Heart right ventricle (tissue), 16 donors: ENCODE data around the gene PPP2R2B. TPM values are rescaled to one million over a fixed set of nuclear protein-coding genes. Genes with fewer than 3 reads are reported as not detected.

Experiments
- ATAC-seq, 8 donors: fragments of 200-7000 bp; cut with Tn5 transposase; one replicate each; pipeline ENCODE4 v1.9.1; 2020; ENCODE audit warnings: mild to moderate bottlenecking in 8 of 8, moderate library complexity in 8 of 8, moderate number of reproducible peaks in 1 of 8
- DNase-seq, 2 donors: peaks; one replicate each; pipeline ENCODE4 v3.0.0-alpha.2; 2020
- H3K27ac ChIP-seq, 10 donors: fragments of 200-600 bp; sonication (generic) in 2 of 10; one replicate each; pipeline versions ENCODE4 v1.5.0 to v1.8.0; 2020 to 2022; ENCODE audit warnings: mild to moderate bottlenecking in 3 of 10
- H3K27me3 ChIP-seq, 7 donors: fragments of 200-600 bp; one replicate each; pipeline ENCODE4 v1.8.0; 2021 to 2022; ENCODE audit warnings: mild to moderate bottlenecking in 2 of 7
- H3K36me3 ChIP-seq, 9 donors: fragments of 200-600 bp; sonication (generic) in 1 of 9; one replicate each; pipeline versions ENCODE4 v1.5.0 to v1.8.0; 2020 to 2022; ENCODE audit warnings: mild to moderate bottlenecking in 2 of 9
- H3K4me1 ChIP-seq, 9 donors: fragments of 200-600 bp; sonication (generic) in 1 of 9; one replicate each; pipeline versions ENCODE4 v1.5.0 to v1.8.0; 2020 to 2022; ENCODE audit warnings: mild to moderate bottlenecking in 4 of 9
- H3K4me3 ChIP-seq, 10 donors: fragments of 200-600 bp; sonication (generic) in 2 of 10; one replicate each; pipeline versions ENCODE4 v1.5.0 to v1.8.0; 2020 to 2022; ENCODE audit warnings: mild to moderate bottlenecking in 7 of 10, moderate library complexity in 2 of 10
- H3K9me3 ChIP-seq, 11 donors: fragments of 200-600 bp in 10 of 11; sonication (generic) in 2 of 11; one replicate each; pipeline versions ENCODE4 v1.5.0 to v1.8.0; 2013 to 2022; ENCODE audit warnings: mild to moderate bottlenecking in 2 of 11, control low read depth in 1 of 11, moderate library complexity in 1 of 11
- WGBS, 2 donors: extraction: QIAGEN DNeasy Blood & Tissue Kit; methylation state at CpG; one replicate each; pipeline ENCODE4 v1.1.7; 2013; ENCODE audit warnings: inconsistent platforms in 1 of 2; 5-methylcytosine and 5-hydroxymethylcytosine counted together
- intact Hi-C, 10 donors: fragments of 100-400 bp; cut with DNase I; formaldehyde crosslinking; loops; one replicate each; pipeline versions ENCODE4 v1.11.1 to v1.14.2; 2022
- polyA plus RNA-seq, 2 donors: library from polyadenylated mRNA; stranded (reverse); fragments of 200-250 nt; gene quantifications; one replicate each; pipeline ENCODE4 v1.2.3, GENCODE V29; 2013
- total RNA-seq, 10 donors: library from RNA; stranded (reverse); fragmentation: NEBNext Ultra II Directional in 3 of 10; extraction: Animal tissue kit (Norgen Biotek cat#: 25700) in 3 of 10; gene quantifications; one replicate each; pipeline versions ENCODE4 v1.2.1 to v1.2.4, GENCODE V29; 2021 to 2023
- TF ChIP-seq, protein P1 (sequence below), 9 donors: fragments of 200-600 bp; sonication (generic) in 2 of 9; IDR thresholded peaks; one replicate each; pipeline versions ENCODE4 v1.5.0 to v1.8.0; 2021 to 2022; ENCODE audit warnings: antibody characterized with exemption in 9 of 9, mild to moderate bottlenecking in 5 of 9, moderate library complexity in 1 of 9
- donor health status: Arrhythmogenic right ventricular cardiomyopathy.
- donor health status: ischemic (EF 13 %, LVEDD 7.1; RV severe dilation, severe dysfunction).
- donor health status: healthy with polysubstance abuse.
- donor health status: DM: no; HTN: yes; CAD: no.
- donor health status: DM: no; HTN: no; CAD: no.
- donor health status: ischemic (EF 25% LVEDD 6.9; RV normal size, moderate dysfunction).
- donor health status: ischemic (EF 25% LVEDD 5.7; RV mildly dilated, moderate dysfunction).
- donor health status: healthy.
- donor health status: DM: yes; HTN: yes; CAD: no.
- donor health status: Ischemic cardiomyopathy.
- donor health status: ischemic (EF 35%, LVEDD 5.7; RV mildly dilated, moderate dysfunction).
- donor health status: nonischemic (EF 11% LVEDD 7.7; RV severe dilation, severe dysfunction).
- donor health status: DM: yes; HTN: yes; CAD: no.
- donor health status: PGD.
- donor health status: ischemic (EF 29% LVEDD 5.4; RV normal size, mild dysfunction).
- donor health status: nonischemic (EF 23%, LVEDD 6.1; RV moderate dilation, normal function).

The PPP2R2B gene
- total and polyA plus RNA-seq, 12 donors = 0.05 to 1.8 (median 0.57) TPM; not detected in 2

DNA sequence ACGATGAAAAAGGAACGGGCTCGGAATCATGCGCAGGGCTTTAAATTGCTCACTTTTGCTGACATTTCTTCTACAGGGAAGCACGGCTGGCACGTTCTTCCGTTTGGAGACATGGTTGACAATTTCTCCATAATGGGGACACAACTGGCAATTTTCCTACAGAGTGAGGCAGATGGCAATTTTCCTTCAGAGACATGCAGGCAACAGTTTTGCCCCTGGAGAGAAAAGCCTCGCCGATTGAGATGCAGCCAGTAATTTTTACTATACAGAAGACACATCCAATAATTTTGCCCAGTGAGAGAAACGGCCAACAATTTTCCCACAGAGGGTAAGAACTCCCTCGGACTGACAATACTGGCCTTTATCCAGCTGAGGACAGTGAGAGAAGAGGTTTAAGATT is 271.7 kb downstream of the PPP2R2B start:
- DNase-seq (no peak), ATAC-seq (no peak)
- 78 to 80% methylated on average over 11 of the region's 11 CpGs for WGBS, 2 donors
- peaks cover 0 to 20% (median 0%) of the 10 kb centered on the region in 7 donors for H3K27me3 ChIP-seq
- no peak overlapping the region for H3K4me3 ChIP-seq
- no peaks in the 10 kb centered on the region for H3K9me3 ChIP-seq
- H3K36me3 ChIP-seq = no peaks in the 10 kb centered on the region
- no peak overlapping the region for H3K27ac ChIP-seq
- TF ChIP-seq, protein P1, sequence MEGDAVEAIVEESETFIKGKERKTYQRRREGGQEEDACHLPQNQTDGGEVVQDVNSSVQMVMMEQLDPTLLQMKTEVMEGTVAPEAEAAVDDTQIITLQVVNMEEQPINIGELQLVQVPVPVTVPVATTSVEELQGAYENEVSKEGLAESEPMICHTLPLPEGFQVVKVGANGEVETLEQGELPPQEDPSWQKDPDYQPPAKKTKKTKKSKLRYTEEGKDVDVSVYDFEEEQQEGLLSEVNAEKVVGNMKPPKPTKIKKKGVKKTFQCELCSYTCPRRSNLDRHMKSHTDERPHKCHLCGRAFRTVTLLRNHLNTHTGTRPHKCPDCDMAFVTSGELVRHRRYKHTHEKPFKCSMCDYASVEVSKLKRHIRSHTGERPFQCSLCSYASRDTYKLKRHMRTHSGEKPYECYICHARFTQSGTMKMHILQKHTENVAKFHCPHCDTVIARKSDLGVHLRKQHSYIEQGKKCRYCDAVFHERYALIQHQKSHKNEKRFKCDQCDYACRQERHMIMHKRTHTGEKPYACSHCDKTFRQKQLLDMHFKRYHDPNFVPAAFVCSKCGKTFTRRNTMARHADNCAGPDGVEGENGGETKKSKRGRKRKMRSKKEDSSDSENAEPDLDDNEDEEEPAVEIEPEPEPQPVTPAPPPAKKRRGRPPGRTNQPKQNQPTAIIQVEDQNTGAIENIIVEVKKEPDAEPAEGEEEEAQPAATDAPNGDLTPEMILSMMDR (IDR thresholded peaks at IDR 0.05) = no peak
- H3K4me1 ChIP-seq = no peaks in the 10 kb centered on the region
- intact Hi-C loops = no loop called here

DNA sequence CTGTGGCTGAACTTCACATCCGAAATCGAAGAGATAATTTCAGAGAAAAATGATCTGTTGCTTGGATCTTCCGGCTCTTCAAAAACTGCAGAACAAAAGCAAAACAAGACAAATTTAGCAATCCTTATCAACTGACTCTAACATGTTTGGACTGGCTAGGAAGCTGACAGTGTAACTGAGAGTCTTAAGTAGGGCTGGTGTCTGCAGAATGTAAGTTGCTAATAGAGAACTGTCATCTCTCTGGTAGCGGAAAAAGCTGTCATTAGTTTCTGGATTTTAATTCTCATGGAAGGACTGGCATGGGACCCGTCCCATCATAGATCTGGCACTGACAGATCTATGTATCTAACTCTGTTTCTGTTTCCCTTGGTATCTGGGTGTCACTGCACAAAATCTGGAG is 278.2 kb downstream of the PPP2R2B start:
- H3K4me3 ChIP-seq = no peak overlapping the region
- no peaks in the 10 kb centered on the region for H3K36me3 ChIP-seq
- no peak for DNase-seq
- no peak overlapping the region for H3K27ac ChIP-seq
- no peaks in the 10 kb centered on the region for H3K9me3 ChIP-seq
- TF ChIP-seq, protein P1 (IDR thresholded peaks at IDR 0.05) = no peak
- WGBS, 2 donors = 47 to 56% methylated on average over 5 of the region's 5 CpGs
- intact Hi-C loops = no loop called here
- peaks cover 0 to 10% (median 0%) of the 10 kb centered on the region in 7 donors for H3K27me3 ChIP-seq
- no peaks in the 10 kb centered on the region for H3K4me1 ChIP-seq
- no peak for ATAC-seq

DNA sequence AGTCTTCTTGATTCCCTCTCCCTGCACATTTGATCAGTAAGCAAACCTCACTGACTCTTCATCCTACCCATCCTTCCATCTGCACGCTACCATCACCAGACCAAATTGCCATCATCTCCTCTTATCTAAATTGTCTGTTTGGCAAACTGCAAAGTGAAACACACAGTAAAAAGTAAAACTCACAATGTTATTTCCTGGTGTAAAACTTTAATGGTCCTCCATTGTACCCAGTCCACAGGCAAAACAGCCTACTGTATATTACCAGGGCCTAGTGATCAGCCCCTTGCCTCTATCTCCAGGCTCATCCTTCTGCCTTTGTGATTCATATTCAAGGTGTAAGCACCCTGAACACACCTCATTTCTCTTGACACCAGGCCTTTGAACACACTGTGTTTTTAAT is 279.3 kb downstream of the PPP2R2B start:
- Histone ChIP-seq H3K4me1 (no peaks in the 10 kb centered on the region), H3K27ac (no peak overlapping the region), H3K4me3 (no peak overlapping the region), H3K27me3 (peaks cover 0 to 6% (median 0%) of the 10 kb centered on the region in 7 donors), H3K9me3 (no peaks in the 10 kb centered on the region), H3K36me3 (no peaks in the 10 kb centered on the region)
- no peak for ATAC-seq
- 89 to 97% methylated on average over 1 of the region's 1 CpG for WGBS, 2 donors
- no peak for DNase-seq
- intact Hi-C loops = no loop called here
- TF ChIP-seq, protein P1 (IDR thresholded peaks at IDR 0.05) = no peak

DNA sequence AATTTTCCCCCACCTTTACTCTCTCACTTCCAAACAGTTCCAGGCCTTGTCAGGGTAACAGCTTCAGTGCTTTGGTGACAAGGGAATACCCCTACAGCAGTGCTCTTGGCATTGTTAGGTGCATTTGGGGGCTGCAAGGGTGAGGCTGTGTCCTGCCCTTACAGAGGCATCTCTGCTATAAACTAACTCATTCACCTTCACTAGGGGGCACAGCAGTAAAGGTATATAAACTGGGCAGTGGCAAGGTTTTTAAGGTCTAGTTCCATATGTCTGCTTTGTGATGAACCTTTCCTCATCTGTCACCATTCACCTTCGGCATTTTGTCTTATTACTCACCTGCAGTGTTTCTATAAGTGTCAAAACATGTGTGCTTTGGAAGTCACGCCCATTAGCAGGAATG is 283.5 kb downstream of the PPP2R2B start:
- Histone ChIP-seq H3K9me3 (no peaks in the 10 kb centered on the region), H3K4me1 (no peaks in the 10 kb centered on the region), H3K36me3 (no peaks in the 10 kb centered on the region), H3K4me3 (no peak overlapping the region), H3K27ac (no peak overlapping the region), H3K27me3 (peaks cover 0 to 3% (median 0%) of the 10 kb centered on the region in 7 donors)
- intact Hi-C loops = no loop called here
- ATAC-seq (no peak), DNase-seq (no peak)
- TF ChIP-seq, protein P1 (IDR thresholded peaks at IDR 0.05) = no peak
- WGBS, 2 donors = 69 to 71% methylated on average over 2 of the region's 2 CpGs
